Endometrium (tissue), 2 donors: ENCODE measurements around the gene PLA2G2A.
"Not testable (repeated sequence)": the region's sequence is repeated elsewhere in the genome, so short reads cannot be mapped to it uniquely, and the experiment has no call there.

Experiments
- FAIRE-seq: peaks from 2 replicates; lab custom pipeline; 2012; peaks lifted over from hg19 to GRCh38; lab: Jason Lieb, UNC
- donor health status: control.
- donor health status: control.

Gene PLA2G2A

DNA sequence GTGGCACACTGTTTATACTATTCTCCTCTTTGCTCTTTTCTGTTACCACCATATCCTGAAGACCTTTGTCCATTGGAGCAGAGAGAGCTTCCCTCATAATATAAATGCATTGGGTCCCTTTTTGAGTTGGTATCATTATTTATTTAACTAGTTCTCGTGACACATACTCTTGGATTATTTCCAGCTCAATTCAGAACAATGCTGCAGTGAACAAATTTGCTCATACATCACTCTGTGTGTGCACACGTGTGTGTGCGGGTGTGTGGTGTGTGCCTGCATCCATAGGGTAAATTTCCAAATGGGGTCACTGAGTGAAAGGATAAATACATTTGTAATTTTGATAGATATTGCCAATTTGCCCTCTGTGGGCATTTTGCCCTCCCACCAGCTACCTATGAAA, 5.8 kb downstream of the PLA2G2A start:
- FAIRE-seq, result no peak

DNA sequence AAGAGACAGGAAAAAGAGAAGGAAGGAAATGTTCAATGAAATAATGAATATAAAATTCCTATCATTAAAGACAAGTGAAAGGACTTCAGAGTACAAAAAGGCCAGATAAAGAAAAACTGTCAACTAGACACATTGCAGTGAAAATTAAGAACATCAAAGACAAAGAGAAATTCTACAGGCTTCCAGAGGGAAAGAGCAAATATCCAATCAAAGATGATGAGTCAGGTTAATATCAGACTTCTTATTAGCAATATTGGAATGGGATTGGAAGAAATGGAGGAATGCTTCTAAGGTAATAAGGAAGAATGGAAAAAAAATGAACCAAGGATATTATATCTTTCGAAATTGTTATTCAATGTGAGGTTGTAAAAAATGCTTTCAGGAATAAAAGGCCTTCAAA, 7.8 kb downstream of the PLA2G2A start:
- FAIRE-seq, result no peak

DNA sequence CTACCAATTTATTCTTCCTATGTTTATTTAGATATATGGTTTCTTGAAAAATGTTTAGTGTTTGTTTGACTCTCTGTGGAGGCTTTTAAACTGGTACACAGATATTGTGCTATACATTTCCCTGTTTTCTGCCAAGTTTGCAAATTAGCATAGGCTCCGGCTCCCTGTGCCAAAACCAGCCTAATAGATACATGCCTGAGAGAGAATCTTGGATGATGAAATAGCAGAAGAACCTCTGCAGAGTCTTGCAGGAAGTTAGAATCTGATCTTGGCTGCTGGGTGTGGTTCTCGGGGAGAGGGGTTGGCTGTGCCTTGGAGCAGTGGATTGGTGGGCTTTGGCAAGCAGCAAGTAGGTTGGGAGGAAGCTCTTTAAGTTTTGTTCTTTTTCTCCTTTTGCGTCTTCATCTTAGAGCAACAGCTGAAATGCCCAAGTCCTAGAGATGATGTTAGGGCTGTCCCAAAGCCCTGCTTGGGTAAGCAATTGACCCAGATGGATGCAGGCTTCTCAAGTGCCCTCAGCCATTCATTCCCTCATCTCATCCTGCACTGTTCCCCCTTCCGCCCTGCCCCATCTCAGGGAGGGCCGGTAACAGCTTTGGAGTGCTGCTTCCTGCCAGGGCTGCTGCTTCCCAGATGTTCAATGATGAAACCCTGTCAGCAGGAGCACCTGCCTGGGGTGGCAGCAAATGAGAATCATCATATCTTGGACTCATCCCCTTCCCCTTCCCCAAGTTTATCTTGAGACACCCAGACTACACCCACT, 9.3 kb downstream of the PLA2G2A start:
- no peak for FAIRE-seq

DNA sequence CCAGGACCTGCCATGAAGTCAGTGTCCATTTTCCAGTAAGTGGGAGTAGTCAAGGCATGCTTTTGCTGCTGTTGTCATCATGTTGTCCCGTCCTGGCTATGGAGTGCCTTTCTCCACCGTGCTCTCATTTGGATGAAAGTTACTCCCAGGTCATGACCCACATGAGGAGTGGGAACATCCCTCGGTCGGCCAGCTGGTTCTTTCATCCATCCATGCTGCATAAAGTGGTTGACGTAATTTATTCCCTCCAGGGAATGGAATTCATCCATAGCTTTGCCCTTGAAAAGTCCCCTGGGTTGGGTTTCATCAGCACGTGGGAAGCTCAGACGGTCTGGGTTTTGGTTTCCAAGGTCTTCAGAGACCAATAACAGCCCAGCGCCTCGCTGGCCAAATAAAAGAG, 11.6 kb downstream of the PLA2G2A start:
- peak; percentile 21 for FAIRE-seq

DNA sequence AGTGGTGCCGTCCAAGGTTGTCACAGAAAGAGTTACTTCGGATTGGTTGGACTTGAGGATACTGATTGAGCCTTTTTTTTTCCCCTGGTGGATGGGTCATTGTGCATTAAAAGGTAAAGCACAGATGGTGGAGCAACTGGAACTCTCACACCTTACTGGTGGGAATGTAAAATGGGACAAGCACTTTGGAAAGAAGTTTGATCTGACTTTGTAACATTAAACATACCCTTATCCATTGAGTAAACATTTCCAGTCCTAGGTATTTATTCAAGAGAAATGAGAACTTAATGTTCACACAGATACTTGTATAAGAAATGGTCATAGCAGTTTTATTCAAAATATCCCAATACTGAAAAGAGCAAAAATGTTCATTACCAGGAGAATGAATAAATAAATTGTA, 14.9 kb downstream of the PLA2G2A start:
- no peak for FAIRE-seq

DNA sequence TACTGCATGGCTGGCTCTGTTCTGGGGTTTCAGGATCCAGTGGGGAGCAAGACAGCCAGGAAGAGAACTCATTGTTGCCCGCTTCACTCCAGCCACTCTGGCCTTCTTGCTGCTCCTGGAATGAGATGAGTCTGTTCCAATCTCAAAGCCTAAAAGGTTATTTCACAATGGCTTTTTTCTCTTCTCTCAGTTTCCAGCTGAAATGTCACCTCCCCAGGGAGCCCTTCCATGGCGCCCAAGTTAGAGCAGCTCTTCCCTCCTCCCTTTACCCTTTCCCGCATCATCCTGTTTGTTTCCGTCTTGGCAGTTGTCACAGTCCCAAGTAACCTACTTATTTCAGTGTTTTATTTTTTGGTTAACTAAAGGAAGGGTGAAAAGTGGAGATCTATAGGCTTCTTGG, 15.8 kb downstream of the PLA2G2A start:
- no peak for FAIRE-seq

DNA sequence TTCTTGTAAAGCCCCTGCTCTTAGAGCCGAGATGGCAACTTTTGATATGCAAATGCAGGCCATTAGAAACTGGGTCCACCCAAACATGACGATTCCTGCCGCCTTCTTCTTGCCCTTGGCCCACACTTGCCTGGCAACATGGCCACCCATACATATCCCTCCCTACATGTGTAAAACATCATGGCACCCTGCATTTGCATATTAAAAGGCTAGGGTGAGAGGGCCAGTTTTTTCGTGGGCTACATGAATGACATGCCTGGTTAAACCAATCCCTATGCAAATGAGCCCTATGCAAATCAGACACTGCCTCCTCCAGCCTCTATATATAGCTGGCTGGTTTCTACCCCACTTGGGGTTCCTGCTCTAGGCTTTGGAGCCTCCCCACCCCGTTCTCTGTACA, 18.8 kb downstream of the PLA2G2A start:
- FAIRE-seq, result no peak

DNA sequence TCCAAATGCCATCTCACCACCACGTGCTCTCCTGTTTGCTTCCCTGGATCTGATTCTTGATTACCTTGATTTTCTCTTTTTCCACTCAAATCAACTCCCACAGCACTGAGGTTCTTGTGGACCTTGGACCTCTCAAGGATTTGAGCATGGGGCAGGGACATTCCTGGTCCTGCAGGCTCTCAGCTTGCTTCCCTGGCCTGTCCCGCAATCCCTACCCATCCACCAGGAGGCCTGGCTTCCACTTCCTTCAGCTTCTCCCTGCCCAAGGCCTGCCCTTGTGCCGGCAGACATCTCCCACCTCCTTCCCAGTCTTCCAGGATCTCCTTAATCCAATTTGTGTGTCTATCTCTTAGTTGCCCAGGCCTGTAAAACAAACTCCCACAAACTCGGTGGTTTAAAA, 21.6 kb downstream of the PLA2G2A start:
- no peak for FAIRE-seq

DNA sequence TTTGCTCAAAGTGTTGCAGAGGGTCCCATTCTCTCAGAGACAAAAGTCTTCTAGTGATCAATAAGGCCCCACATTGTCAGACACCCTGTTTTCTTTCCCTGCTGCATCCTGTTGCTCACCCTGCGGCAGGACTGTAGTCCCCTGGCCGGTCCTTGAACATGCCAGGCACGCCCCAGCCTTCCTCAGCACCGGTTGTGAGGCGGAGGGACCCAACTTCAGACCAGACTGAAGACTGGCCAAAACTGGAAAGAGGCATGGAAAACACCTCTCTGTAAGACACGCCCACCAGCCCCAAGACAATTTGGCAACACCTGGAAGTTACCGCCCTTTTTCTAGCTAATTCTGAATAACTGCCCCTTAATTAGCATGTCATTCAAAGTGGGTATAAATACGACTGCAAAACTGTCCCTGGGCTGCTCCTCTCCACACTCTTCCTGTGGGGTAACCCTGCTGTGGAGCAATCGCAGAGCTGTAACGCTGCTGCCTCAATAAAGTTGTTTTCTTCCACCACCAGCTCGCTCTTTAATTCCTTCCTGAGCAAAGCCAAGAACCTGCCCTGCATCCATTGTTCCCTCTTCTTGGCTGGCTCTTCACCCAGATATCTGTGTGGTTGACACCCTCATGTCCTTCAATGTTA, 23.8 kb downstream of the PLA2G2A start:
- FAIRE-seq, result no peak

DNA sequence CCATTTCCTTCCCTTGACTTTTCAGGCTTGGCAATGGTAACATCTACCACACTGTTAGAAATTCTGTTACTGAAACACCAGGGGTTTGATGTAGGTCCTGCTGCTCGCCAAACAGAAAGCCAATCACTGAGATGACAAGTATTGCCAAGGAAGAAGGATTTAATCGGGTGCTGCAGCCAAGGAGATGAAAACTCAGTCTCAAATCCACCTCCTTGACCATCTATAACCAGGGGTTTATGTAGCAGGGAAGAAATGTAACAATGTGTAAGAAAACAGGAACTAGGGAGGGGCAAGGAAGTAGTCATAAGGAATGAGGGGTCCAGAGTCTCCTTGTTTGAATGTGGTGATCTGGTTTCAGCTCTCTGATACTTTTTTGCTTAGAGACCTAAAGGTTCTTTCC, 25.4 kb downstream of the PLA2G2A start:
- FAIRE-seq, result no peak

DNA sequence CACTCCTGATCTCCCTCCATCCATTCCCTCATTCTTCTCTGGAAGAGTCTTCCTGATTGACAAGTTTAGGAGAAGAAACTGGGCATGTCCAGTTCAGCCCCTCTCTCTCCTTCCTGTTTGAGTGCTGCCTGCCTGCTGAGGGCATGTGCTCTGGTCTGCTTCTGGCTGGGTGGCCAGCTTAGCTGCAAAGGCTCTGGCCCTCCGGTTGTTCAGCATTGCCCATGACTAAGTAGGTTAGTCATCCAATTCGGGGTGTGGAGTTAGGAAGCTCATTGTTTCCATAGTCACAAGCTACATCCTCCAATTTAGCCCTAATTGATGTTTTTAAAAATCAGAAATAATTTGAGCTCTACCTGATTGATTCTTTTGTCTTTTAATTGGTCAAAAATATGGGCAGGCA, 30.4 kb downstream of the PLA2G2A start:
- FAIRE-seq, result no peak

DNA sequence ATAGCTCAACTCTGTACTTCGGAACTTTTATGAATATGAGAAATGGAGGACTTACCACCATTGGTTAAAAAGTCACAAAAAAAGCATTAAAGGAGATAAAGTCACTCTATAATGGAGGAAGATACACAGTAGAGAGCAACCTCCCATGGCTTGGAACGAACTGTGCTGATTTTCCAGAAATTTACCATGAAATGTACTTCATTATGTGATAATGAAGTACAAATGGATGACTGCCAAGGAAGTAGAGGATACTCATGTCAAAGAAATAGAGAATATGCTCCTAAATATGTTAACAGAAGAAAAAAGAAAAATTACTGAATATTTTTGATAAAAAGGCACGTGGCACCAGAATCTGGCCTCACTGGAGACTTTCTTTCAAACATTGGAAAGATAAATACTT, 32.4 kb downstream of the PLA2G2A start:
- no peak for FAIRE-seq

DNA sequence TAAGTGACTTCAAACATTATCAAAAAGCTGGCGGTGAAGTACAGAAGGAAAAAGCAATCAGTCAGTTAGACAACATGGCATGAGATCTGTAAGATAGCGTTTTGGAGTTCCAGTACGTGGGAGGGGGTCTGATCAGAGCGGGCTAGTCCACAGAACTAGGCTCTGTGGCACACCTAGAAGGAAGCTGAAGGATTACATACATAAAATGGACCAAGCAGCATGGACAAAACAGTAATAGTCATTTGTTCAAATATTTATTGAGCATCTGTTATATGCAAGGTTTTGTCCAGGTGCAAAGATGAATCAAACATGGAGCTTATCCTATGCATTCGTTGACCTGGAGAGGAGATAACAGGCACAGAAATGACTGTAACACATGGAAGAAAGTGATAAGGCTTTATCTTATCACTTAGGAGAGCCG, 33.1 kb downstream of the PLA2G2A start:
- no peak for FAIRE-seq

DNA sequence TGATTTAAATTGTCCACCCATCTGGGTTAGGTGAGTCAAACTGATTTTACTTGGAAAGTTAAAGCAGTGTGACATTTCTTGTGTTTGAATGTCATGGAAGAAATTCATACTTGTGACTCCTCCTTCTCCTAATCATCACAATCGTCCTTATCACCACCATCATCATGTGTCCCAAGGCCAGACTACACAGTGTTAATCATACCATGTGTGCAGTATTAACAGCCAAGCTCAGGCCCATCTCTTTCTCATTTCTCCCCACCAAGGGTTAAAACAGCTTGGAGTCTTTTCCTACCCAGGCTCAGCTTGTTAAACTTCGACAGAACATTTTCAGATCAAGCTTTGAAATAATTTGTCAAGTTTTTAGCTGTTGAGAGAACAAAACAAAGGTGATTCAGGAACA, 33.5 kb downstream of the PLA2G2A start:
- FAIRE-seq, result no peak

DNA sequence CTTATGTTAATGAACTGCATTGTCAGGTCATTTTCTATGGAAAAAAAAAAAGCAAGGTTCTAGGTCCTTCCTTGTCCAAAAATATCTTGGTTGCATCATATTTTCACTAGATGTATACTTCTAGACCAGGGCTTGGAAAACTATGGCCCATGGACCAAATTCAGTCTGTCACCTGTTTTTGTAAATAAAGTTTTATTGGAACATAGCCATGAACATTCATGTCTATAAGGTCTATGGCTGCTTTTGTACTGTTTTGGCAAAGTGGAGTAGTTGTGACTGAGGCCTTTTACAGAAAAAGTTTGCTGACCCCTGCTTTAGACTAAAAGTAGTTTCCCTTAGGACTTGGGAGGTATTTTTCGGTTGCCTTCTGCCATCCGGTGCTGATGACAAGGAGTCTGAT, 36.8 kb downstream of the PLA2G2A start:
- FAIRE-seq, result no peak

DNA sequence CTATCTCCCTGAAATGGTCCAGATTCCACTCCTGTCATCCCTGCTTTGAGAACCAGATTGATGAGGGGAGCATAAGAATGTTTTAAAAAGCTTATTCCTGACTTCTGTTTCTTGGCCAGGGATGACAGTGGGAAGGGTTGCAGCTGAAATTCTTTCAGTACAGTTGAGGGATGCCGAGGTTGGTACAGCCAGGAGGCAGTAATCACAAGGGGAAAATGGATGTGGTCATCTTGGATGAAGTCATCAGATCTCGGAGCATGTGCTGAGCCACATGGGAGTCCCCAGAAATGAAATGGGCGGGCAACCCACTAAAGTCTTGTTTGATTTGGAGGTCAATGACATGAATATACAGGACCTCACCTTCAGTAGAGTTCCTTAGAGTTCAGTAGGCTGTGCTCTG, 37.3 kb downstream of the PLA2G2A start:
- FAIRE-seq, result no peak

DNA sequence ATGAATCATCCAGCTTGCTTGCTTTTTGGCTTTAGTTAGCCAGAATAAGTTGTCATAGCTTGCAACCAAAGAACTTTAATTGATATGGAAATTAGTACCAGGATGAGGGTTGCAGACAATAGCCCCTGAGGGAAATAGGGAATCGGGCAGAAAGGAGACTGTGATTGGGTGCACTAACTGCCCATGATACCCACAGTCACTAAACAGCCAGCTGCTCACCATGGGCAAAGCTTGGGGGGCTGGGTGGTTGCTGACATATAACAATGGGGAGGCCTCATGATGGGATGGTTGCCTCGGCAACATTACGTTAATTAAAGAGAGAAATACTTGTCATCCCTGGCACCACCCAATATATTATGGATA, 38.2 kb downstream of the PLA2G2A start:
- FAIRE-seq, result no peak

DNA sequence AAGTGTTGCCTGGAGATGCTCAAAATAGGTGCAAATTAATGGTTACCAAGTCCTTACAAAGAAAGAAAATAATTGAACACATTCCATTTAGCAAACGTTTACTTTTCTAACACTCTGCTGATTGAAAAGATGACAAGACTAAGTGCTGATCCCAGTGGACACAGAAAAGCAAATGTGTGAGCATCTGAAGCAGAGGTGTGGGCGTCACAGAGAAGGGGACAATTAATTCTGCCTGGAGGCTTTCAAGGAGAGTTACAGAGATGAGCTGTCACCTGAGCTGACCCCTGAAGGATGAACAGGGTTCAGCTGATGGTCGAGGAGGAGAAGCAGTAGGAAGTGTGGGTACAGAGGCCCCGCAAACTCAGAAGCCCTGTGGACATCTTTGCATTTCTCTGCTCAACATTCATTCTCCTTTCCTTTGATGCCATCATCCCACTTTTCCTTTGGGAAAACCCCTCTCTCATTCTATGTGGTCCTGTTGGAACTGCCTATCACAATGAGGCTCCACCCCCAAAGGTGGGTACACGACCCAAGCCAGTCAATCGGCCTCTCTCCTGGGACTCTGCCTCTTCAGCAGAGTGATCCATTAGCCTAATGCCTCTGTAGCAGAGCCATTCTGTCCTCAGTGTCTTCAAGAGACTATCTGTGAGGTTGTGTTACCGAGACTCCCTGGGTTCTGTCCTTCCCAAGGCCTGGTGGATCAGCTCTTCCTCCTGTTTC, 38.8 kb downstream of the PLA2G2A start:
- FAIRE-seq, result no peak

DNA sequence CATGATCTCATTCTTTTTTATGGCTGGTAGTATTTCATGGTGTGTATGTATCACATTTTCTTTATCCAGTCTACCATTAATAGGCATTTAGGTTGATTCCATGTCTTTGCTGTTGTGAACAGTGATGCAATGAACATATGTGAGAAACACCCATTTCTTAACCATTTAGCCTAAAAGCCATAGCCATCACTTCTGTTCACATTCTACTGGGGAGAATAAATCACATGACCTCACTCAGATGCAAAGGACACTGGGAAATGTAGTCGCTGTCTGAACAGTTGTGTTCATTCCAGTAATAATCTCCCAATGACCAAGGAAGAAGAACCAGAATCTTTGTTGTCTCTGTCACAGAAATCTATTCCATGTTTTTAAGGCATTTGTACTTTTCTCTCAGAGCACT, 40.9 kb downstream of the PLA2G2A start:
- FAIRE-seq, result no peak

DNA sequence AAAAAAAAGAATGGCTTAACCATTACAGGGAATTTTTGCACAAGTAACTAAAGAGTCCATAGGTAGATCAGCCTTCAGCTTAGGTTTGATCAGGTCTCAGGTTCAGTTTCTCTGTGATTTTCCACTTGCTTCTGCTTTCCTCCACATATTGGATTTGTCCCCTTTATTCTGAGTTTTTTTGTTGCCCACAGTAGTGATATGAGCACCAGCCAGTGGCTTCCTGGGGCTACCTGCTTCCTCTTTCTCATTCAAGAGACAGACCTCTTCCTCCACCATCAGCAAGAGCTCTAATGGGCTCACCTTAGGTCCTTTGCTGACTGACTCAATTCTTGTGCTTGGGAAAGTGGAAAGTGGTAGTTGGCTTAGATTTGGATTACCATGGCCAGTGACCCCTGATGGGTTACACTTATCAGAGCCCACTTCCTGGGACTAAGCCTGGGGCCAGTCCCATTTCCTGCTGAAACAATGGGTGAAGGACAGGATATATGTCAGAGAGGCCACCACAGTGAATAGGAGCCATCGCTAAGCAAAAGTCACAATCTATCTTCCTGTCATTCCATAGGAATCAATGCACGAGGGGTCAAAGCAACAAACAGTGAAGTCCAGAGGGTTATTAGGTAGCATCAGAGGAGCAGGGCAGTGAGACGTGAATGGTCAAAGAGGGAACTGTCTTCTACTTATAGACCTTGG, 43.2 kb downstream of the PLA2G2A start:
- FAIRE-seq, result no peak

DNA sequence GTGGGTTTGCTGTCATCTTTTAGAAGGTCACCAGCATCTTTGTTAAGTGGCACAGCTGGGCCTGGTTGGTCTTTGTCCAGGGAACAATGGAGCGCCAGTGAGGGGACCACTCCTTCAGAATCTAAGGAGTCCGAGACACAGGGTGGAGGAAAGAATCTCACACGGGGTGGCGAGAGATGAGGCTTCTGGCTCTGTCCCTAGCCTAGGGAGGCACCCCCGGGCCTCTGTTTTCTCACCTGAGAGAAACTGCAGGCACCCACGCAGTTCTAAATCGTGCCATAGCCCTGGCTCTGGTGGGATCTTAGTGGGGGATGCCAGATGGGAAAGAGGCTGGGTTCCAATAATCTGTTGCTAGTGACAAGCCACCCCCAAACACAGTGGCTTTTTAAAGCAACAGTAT, 45.1 kb downstream of the PLA2G2A start:
- FAIRE-seq, result no peak

DNA sequence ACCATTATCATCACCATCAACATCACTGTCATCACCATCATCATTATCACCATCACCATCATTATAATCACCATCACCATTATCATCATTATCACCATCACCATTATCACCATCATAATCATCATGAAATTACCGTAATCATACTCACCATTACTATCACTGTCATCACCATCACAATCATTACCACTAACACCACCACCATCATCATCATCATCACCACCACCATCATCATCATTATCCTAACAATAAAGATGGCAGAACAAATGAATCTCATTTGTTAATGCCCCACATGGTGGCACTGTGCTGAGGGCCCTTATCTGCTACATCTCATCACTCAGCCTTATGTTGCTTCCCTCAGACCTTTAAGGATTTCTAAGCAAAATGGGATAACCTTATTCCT, 46.6 kb downstream of the PLA2G2A start:
- no peak for FAIRE-seq

DNA sequence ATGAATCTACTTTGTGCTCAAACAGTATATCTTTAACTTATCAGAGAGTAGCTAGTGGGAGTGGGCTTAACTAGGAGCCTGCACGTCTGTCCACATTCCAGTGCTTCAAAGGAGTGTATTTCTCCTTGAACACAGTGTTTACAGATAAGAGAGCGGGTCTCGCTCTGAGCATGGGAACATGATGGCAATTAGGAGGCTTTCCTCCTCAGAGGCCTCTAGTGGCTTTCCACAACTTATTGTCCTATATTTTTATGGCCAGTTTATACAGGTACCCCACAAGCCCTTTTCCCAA, 52.3 kb downstream of the PLA2G2A start:
- FAIRE-seq, result not testable (repeated sequence)
